Activated CD4-positive, alpha-beta T cell treated with anti-CD3 and anti-CD28 coated beads for 36 hours (primary cell): ENCODE results near the gene NEK1. TPM values are rescaled to one million over a fixed set of nuclear protein-coding genes. Genes with fewer than 3 reads are reported as not detected.
"Not testable (repeated sequence)": the region's sequence is repeated elsewhere in the genome, so short reads cannot be mapped to it uniquely, and the experiment has no call there.

Experiments
- ATAC-seq: fragments of 200-7000 bp; cut with Tn5 transposase; one replicate; pipeline ENCODE4 v1.10.0; 2021; ENCODE audit warnings: mild to moderate bottlenecking, moderate library complexity
- CTCF ChIA-PET: fragments of 350-600 bp; sonication (Branson Sonifier 250); formaldehyde crosslinking; loops from one replicate; lab custom pipeline; 2021; ENCODE audit warnings: antibody characterized with exemption; lab: Charles Lee
- POLR2A ChIA-PET: fragments of 350-600 bp; sonication (Branson Sonifier 250); formaldehyde crosslinking; loops from one replicate; lab custom pipeline; 2021; ENCODE audit warnings: antibody characterized with exemption, inconsistent platforms; lab: Charles Lee
- DNase-seq: peaks from one replicate; pipeline ENCODE4 v3.0.0-alpha.2; 2020
- H3K27ac Mint-ChIP-seq: one replicate; pipeline ENCODE4 v1.8.0; 2021; ENCODE audit warnings: mixed read lengths
- H3K27me3 Mint-ChIP-seq: one replicate; pipeline ENCODE4 v1.8.0; 2021; ENCODE audit warnings: mixed read lengths
- H3K36me3 Mint-ChIP-seq: one replicate; pipeline ENCODE4 v1.8.0; 2021; ENCODE audit warnings: low read depth, mixed read lengths
- H3K4me1 Mint-ChIP-seq: one replicate; pipeline ENCODE4 v1.8.0; 2021; ENCODE audit warnings: mixed read lengths
- H3K4me3 Mint-ChIP-seq: one replicate; pipeline ENCODE4 v1.8.0; 2021; ENCODE audit warnings: mild to moderate bottlenecking, moderate library complexity, mixed read lengths
- H3K9me3 Mint-ChIP-seq: one replicate; pipeline ENCODE4 v1.8.0; 2021; ENCODE audit warnings: low read depth, mixed read lengths
- intact Hi-C, 2 experiments: fragments of 100-400 bp; cut with DNase I in 1 of 2; cut with micrococcal nuclease in 1 of 2; formaldehyde crosslinking; loops; one replicate each; pipeline versions ENCODE4 v1.14.2 to v1.15.1; 2022 to 2024; cut with DNase I, micrococcal nuclease
- total RNA-seq, 2 experiments: library from RNA; stranded (reverse); gene quantifications; one replicate each; pipeline ENCODE4 v1.2.3, GENCODE V29; 2021

Gene NEK1
- total RNA-seq, 2 experiments from 2014 or later: 9.5 to 12.2 TPM

DNA sequence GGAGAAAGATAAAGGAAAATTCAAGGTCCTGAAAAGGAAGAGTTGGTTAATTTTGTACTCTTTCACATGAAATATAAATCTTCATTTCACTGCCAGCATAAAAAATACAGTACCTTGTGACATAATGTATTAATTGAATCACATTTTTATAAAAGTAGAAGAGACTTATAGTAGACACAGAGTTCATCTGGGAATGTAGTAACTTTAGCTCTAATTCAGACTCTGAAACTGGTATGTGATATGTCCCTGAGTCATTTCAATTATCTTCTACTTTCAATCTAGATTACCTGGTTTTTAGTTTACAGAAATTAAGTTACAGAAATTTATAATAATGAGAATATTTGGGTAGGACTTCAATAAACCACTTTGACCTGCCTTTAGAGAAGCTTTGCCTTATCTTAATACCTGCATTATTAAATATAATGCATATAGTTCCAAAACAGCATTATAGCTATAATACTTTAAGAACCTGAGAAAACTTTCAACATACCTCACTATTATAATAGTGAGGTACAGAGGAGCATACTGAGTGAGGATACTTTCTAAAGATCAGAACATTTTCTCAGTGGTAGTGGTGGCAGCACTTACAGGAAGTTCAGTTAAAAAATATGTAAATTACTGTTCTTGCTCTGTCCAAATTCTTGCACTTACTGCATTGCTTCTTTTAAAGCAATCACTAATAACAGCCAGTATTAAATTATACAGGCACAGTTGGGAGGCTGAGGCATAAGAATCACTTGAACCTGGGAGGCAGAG lies 11.2 kb downstream of the NEK1 start:
- Mint-ChIP-seq H3K9me3 (no peaks in the 10 kb centered on the region), H3K27me3 (no peaks in the 10 kb centered on the region), H3K27ac (no peak overlapping the region), H3K4me3 (no peak overlapping the region), H3K4me1 (peaks cover 20% of the 10 kb centered on the region), H3K36me3 (peaks cover 7% of the 10 kb centered on the region)
- DNase-seq (no peak), ATAC-seq (peak; percentile 45)
- intact Hi-C loops: no loop called here
- ChIA-PET CTCF (no interaction called here), POLR2A (no interaction called here)

DNA sequence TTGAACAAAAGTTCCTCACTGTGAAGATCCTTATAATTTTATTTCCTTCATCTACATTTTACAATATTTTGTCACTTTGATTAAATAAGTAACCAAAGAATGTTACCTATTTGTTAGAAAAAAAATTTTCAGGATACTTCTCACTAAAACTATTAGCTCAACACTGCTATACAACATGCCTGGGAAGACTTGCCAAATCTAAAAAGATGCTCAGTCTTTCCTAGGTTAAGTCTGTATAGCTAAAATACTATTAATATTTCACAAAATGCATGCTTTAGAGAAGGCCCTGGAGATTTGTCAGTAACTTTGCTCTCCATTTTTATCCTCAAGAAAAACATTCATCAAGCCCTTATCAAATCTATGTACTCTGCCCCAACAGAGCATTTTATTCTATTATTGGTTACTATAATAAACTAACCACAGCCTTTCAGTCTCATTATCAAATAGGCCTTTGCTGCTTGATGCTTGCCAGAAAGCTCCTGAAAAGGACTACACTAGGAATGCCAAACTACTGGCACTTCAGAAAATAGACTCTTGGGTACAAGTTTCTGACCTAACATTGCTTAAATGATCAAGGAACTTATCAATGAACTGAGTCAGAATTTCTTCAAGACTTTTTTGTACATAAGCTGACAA lies 17.7 kb downstream of the NEK1 start:
- ChIA-PET POLR2A (no interaction called here), CTCF (interaction anchor here (0.9 kb wide), 1 partner anchor 11 kb away, joined by 3 read pairs; no protein-coding TSS in a partner anchor)
- Mint-ChIP-seq H3K9me3 (no peaks in the 10 kb centered on the region), H3K4me3 (no peak overlapping the region), H3K27ac (no peak overlapping the region), H3K36me3 (peaks cover 3% of the 10 kb centered on the region), H3K4me1 (no peaks in the 10 kb centered on the region), H3K27me3 (no peaks in the 10 kb centered on the region)
- no peak for ATAC-seq
- no peak for DNase-seq
- intact Hi-C loops: no loop called here

DNA sequence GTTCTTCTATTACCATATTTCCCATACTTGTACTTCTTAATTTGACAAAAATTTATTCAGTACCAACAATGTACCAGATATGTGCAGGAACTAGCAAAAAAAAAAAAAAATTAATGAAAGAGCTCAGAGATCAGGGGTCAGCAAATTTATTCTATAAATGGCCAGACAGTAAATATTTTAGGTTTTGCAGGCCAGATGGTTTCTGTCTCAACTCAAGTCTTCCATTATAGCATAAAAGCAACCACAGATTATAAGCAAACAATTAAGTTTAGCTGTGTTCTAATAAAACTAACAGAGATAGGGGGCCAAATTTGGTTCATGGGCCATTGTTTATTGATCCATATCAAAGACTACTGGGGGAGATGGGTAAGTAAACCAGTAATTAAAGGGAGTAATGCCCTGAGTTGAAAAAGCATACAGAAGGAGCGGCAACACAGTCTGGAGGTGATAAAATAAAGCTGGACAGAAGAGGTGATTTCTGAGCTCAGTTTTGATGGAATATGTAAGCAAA lies 19.3 kb downstream of the NEK1 start:
- POLR2A ChIA-PET: no interaction called here
- no peak overlapping the region for H3K27ac Mint-ChIP-seq
- no peaks in the 10 kb centered on the region for H3K9me3 Mint-ChIP-seq
- no peak overlapping the region for H3K4me3 Mint-ChIP-seq
- H3K4me1 Mint-ChIP-seq: no peaks in the 10 kb centered on the region
- DNase-seq: no peak
- CTCF ChIA-PET: no interaction called here
- intact Hi-C loops: no loop called here
- ATAC-seq: no peak
- peaks cover 10% of the 10 kb centered on the region for H3K36me3 Mint-ChIP-seq
- no peaks in the 10 kb centered on the region for H3K27me3 Mint-ChIP-seq

DNA sequence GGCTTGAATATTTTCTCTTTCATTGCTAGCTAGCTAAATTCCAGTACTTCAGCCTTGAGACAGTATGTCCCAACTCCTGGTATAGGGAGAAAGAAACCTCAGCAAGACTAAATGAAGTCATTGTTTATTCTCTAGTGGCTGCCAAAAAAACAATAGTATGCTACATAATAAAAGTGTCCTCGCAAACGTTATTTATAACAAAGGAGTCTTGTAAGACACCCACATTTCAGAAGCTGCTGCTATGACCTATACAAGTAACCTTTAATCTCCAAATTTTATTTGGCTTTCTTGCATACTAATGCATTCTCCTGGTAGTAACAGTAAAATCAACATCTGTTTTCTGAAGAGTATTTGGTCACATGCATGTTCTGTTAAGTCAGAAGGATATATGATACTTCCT lies 28.8 kb downstream of the NEK1 start:
- no peak for DNase-seq
- Mint-ChIP-seq H3K27me3 (no peaks in the 10 kb centered on the region), H3K4me3 (no peak overlapping the region), H3K27ac (no peak overlapping the region), H3K4me1 (no peaks in the 10 kb centered on the region), H3K9me3 (no peaks in the 10 kb centered on the region), H3K36me3 (peaks cover 4% of the 10 kb centered on the region)
- ATAC-seq: no peak
- intact Hi-C loops: no loop called here
- POLR2A ChIA-PET: no interaction called here
- CTCF ChIA-PET: interaction anchor here (0.7 to 1.0 kb wide), 3 partner anchors 11 to 130 kb away, joined by 3 to 4 read pairs (median 4); no protein-coding TSS in a partner anchor

DNA sequence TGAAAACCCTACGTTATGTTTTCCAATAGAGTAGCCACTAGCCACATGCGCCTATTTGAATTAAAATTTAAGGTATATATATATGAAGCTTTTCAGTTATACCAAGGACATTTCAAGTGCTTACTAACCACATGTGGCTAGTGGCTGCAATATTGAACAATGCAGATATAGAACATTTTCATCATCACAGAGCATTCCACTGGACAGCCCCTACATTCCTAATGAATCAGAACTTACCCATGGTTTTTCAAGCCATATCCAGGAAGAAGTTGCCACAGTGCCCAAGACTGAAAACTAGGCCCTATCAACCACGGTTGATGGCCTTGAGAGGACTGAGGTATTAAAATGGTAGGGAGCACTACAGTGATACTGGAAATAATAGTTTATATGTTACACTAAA lies 29.7 kb downstream of the NEK1 start:
- no peak overlapping the region for H3K4me3 Mint-ChIP-seq
- no peak overlapping the region for H3K27ac Mint-ChIP-seq
- DNase-seq (no peak), ATAC-seq (no peak)
- no peaks in the 10 kb centered on the region for H3K4me1 Mint-ChIP-seq
- no peaks in the 10 kb centered on the region for H3K27me3 Mint-ChIP-seq
- H3K9me3 Mint-ChIP-seq: no peaks in the 10 kb centered on the region
- POLR2A ChIA-PET: no interaction called here
- CTCF ChIA-PET: interaction anchor here (0.6 to 1.0 kb wide), 2 partner anchors 11 to 140 kb away, joined by 3 read pairs; no protein-coding TSS in a partner anchor
- intact Hi-C loops: no loop called here
- peaks cover 4% of the 10 kb centered on the region for H3K36me3 Mint-ChIP-seq

DNA sequence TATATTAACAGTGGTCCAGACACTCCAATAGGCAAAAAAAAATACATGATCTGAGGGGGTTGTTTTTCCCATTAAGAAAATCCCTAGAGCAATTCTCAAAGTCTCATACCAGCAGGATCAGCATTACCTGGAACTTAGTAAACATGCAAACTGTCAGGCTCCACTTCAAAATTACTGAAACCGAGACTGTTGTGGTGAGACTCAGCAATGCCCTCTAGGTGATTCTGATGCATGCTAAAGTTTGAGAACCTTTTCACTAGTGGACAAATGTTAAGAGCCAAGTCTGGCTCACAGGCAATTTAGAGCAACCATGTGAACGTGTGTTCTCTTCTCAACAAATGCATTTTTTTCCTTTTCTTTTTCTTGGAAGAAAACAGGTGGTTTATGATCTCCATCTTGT lies 30.2 kb downstream of the NEK1 start:
- no peak for DNase-seq
- Mint-ChIP-seq H3K27ac (no peak overlapping the region), H3K27me3 (no peaks in the 10 kb centered on the region), H3K9me3 (no peaks in the 10 kb centered on the region), H3K36me3 (peaks cover 4% of the 10 kb centered on the region), H3K4me3 (no peak overlapping the region), H3K4me1 (no peaks in the 10 kb centered on the region)
- ChIA-PET CTCF (no interaction called here), POLR2A (no interaction called here)
- intact Hi-C loops: no loop called here
- ATAC-seq: peak; percentile 49

DNA sequence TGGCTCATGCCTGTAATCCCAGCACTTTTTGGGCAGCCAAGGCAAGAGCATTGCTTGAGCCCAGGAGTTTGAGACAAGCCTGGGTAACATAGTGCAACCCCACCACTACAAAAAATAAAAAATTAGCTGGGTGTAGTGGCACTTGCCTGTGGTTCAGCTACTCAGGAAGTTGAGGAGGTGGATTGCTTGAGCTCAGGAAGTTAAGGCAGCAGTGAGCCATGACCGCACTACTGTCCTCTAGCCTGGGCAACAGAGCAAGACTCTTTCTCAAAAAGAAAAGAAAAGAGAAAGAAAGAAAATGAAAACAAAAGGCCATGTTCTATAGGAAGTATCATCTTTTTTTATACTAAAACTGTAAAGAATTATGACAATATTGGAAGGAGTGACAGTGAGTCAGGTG lies 38.5 kb downstream of the NEK1 start:
- Mint-ChIP-seq H3K4me1 (no peaks in the 10 kb centered on the region), H3K9me3 (no peaks in the 10 kb centered on the region), H3K27ac (no peak overlapping the region), H3K27me3 (no peaks in the 10 kb centered on the region), H3K4me3 (no peak overlapping the region), H3K36me3 (peaks cover 26% of the 10 kb centered on the region)
- ChIA-PET CTCF (interaction anchor here (0.9 kb wide), 1 partner anchor 11 kb away, joined by 3 read pairs; no protein-coding TSS in a partner anchor), POLR2A (no interaction called here)
- intact Hi-C loops: no loop called here
- DNase-seq (no peak), ATAC-seq (no peak)

DNA sequence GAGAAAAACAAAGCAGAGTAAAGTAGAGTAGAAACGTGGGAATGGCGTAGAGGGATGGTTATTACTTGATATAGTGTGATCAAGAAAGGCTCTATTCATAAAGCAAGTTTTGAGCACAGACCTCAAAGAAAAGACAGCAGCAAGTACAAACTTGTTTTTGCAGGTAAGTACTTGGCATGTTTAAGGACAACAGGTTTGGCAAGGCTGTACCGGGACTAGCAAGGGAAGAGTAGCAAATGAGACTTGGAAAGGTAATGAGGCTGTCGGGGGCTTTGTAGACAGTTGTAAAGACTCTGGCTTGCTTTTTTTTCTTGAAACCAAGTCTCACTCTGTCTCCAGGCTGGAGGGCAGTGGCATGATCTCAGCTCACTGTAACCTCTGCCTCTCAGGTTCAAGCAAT lies 40.9 kb downstream of the NEK1 start:
- POLR2A ChIA-PET: no interaction called here

DNA sequence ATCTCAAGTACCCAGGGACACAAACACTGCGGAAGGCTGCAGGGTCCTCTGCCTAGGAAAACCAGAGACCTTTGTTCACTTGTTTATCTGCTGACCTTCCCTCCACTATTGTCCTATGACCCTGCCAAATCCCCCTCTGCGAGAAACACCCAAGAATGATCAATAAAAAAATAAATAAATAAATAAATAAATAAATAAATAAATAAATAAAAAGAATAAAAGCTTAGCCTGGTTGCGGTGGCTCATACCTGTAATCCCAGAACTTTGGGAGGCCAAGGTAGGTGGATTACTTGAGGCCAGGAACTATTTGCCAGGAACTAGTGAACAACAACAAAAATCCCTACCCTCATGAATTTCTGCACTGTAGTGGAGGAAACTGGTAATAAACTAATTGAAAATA lies 41.4 kb downstream of the NEK1 start:
- H3K4me3 Mint-ChIP-seq, DNase-seq, H3K27ac Mint-ChIP-seq, POLR2A ChIA-PET, CTCF ChIA-PET, H3K4me1 Mint-ChIP-seq, intact Hi-C loops, H3K9me3 Mint-ChIP-seq, ATAC-seq, H3K27me3 Mint-ChIP-seq: not testable (repeated sequence)
- H3K36me3 Mint-ChIP-seq: peaks cover 23% of the 10 kb centered on the region

More for the DNA sequence above, 40.9 kb downstream of the NEK1 start:
- no peaks in the 10 kb centered on the region for H3K9me3 Mint-ChIP-seq
- no peak overlapping the region for H3K4me3 Mint-ChIP-seq
- intact Hi-C loops: no loop called here
- CTCF ChIA-PET: no interaction called here
- DNase-seq (no peak), ATAC-seq (no peak)
- H3K4me1 Mint-ChIP-seq: peaks cover 4% of the 10 kb centered on the region
- H3K36me3 Mint-ChIP-seq: peaks cover 26% of the 10 kb centered on the region
- no peaks in the 10 kb centered on the region for H3K27me3 Mint-ChIP-seq
- no peak overlapping the region for H3K27ac Mint-ChIP-seq

DNA sequence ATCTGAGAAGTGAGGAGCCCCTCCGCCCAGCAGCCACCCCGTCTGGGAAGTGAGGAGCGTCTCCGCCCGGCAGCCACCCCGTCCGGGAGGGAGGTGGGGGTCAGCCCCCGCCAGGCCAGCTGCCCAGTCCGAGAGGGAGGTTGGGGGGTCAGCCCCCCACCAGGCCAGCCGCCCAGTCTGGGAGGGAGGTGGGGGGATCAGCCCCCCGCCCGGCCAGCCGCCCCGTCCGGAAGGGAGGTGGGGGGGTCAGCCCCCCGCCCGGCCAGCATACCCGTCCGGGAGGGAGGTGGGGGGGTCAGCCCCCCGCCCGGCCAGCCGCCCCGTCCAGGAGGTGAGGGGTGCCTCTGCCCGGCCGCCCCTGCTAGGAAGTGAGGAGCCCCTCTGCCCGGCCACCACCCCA lies 42.1 kb downstream of the NEK1 start:
- CTCF ChIA-PET, H3K9me3 Mint-ChIP-seq, POLR2A ChIA-PET, DNase-seq, H3K27ac Mint-ChIP-seq, H3K4me1 Mint-ChIP-seq, H3K4me3 Mint-ChIP-seq, ATAC-seq, H3K27me3 Mint-ChIP-seq, intact Hi-C loops: not testable (repeated sequence)
- peaks cover 19% of the 10 kb centered on the region for H3K36me3 Mint-ChIP-seq

DNA sequence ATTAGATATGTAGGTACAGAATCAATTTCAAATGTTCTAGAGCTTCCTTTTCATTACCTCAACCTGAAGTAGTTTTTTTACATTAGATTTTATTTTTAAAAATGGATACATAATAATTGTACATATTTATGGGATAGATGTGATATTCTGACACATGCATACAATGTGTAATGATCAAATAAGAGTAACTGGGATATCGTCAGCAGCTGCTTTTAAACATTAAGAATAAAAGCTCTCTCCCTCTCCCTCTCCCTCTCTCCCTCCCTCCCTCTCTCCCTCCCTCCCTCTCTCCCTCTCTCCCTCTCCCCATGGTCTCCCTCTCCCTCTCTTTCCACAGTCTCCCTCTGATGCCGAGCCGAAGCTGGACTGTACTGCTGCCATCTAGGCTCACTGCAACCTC lies 43.2 kb downstream of the NEK1 start:
- H3K4me3 Mint-ChIP-seq, CTCF ChIA-PET, ATAC-seq, DNase-seq, H3K27me3 Mint-ChIP-seq, POLR2A ChIA-PET, H3K27ac Mint-ChIP-seq, H3K4me1 Mint-ChIP-seq, H3K9me3 Mint-ChIP-seq: not testable (repeated sequence)
- intact Hi-C loops: loop anchor here in 1 of 2 experiments (5.0 to 10.0 kb wide), 3 partner anchors 547 to 1384 kb away; no protein-coding TSS in a partner anchor
- H3K36me3 Mint-ChIP-seq: peaks cover 12% of the 10 kb centered on the region

DNA sequence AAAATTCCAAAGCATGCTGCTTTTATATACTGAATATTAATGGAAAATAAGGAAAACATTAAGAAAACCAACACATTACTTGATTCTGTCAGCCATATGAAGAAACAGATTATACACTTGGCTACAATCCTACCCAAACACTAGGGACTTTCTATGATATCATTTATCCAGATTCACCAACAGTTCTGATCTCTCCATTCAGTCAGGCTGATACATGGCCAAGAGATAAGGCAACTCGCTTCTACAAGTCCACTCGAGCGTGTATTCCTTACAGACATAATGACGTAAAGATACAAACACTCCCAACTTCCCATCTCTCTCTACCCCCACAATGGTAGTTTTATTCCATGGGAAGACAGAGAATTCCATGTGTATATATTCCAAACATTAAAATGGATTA lies 44.5 kb downstream of the NEK1 start:
- CTCF ChIA-PET: no interaction called here

More for the DNA sequence above, 44.5 kb downstream of the NEK1 start:
- ATAC-seq (no peak), DNase-seq (no peak)
- Mint-ChIP-seq H3K4me3 (no peak overlapping the region), H3K4me1 (peaks cover 5% of the 10 kb centered on the region), H3K9me3 (no peaks in the 10 kb centered on the region), H3K27me3 (no peaks in the 10 kb centered on the region), H3K27ac (no peak overlapping the region), H3K36me3 (peaks cover 7% of the 10 kb centered on the region)
- POLR2A ChIA-PET: no interaction called here
- intact Hi-C loops: loop anchor here in 1 of 2 experiments (5.0 to 10.0 kb wide), 3 partner anchors 546 to 1383 kb away; no protein-coding TSS in a partner anchor
